HepG2 (cell line): ENCODE data around the gene KATNB1. TPM values are rescaled to one million over a fixed set of nuclear protein-coding genes. Genes with fewer than 3 reads are reported as not detected.
A peak's percentile ranks its signal among the peaks of the same experiment; 100 is the strongest.

ENCODE experiments used
- BRCA1 ChIP-seq: sonication (generic); formaldehyde crosslinking; IDR thresholded peaks from 2 replicates; pipeline ENCODE4 v1.4.0; 2020; ENCODE audit warnings: missing genetic modification reagents
- DBP ChIP-seq: sonication (generic); formaldehyde crosslinking; IDR thresholded peaks from 2 replicates; pipeline ENCODE4 v1.4.0; 2020; ENCODE audit warnings: missing genetic modification reagents; ENCODE audit errors: not compliant biosample characterization
- HMGA1 ChIP-seq: sonication (generic); formaldehyde crosslinking; conservative IDR thresholded peaks from 2 replicates; pipeline ENCODE4 v1.4.0; 2020; ENCODE audit warnings: missing genetic modification reagents
- IKZF5 ChIP-seq: IDR thresholded peaks from 2 replicates; pipeline ENCODE4 v1.6.1; 2018; ENCODE audit warnings: missing genetic modification reagents, mild to moderate bottlenecking, missing compliant biosample characterization
- IRX3 ChIP-seq: sonication (generic); formaldehyde crosslinking; IDR thresholded peaks from 2 replicates; pipeline ENCODE4 v1.8.1; 2023; ENCODE audit warnings: mild to moderate bottlenecking, low read depth, missing genetic modification reagents, borderline replicate concordance
- MXD3 ChIP-seq: IDR thresholded peaks from 2 replicates; pipeline ENCODE4 v1.6.1; 2016; ENCODE audit warnings: mild to moderate bottlenecking, missing biosample characterization, missing genetic modification reagents
- POGK ChIP-seq: sonication (generic); formaldehyde crosslinking; conservative IDR thresholded peaks from 2 replicates; pipeline ENCODE4 v1.8.0; 2022; ENCODE audit warnings: mild to moderate bottlenecking, moderate library complexity, missing genetic modification reagents
- PPARG ChIP-seq: conservative IDR thresholded peaks from 2 replicates; pipeline ENCODE4 v1.6.1; 2016; ENCODE audit warnings: missing biosample characterization, missing genetic modification reagents
- RARA ChIP-seq: IDR thresholded peaks from 2 replicates; pipeline ENCODE4 v1.6.1; 2016; ENCODE audit warnings: missing genetic modification reagents, missing compliant biosample characterization
- RFXANK ChIP-seq: IDR thresholded peaks from 2 replicates; pipeline ENCODE4 v1.6.1; 2016
- SIX1 ChIP-seq: sonication (generic); formaldehyde crosslinking; IDR thresholded peaks from 2 replicates; pipeline ENCODE4 v1.4.0; 2020; ENCODE audit warnings: missing genetic modification reagents, borderline replicate concordance
- SSRP1 ChIP-seq: IDR thresholded peaks from 2 replicates; pipeline ENCODE4 v1.6.1; 2016; ENCODE audit warnings: control low read depth
- TIGD3 ChIP-seq: sonication (generic); formaldehyde crosslinking; IDR thresholded peaks from 2 replicates; pipeline ENCODE4 v1.5.1; 2020; ENCODE audit warnings: mild to moderate bottlenecking, missing genetic modification reagents, borderline replicate concordance
- TMF1 ChIP-seq: sonication (generic); formaldehyde crosslinking; IDR thresholded peaks from 2 replicates; pipeline ENCODE4 v1.8.1; 2022; ENCODE audit warnings: low read depth, missing genetic modification reagents
- ZBTB42 ChIP-seq: sonication (generic); formaldehyde crosslinking; IDR thresholded peaks from 2 replicates; pipeline ENCODE4 v1.5.0; 2020; ENCODE audit warnings: mild to moderate bottlenecking, missing genetic modification reagents
- ZFP82 ChIP-seq: sonication (generic); formaldehyde crosslinking; IDR thresholded peaks from 2 replicates; pipeline ENCODE4 v1.5.1; 2020; ENCODE audit warnings: mild to moderate bottlenecking, missing genetic modification reagents, borderline replicate concordance
- ZNF281 ChIP-seq: sonication (generic); formaldehyde crosslinking; IDR thresholded peaks from 2 replicates; pipeline ENCODE4 v1.4.0; 2020; ENCODE audit warnings: missing genetic modification reagents, borderline replicate concordance
- ZNF496 ChIP-seq: sonication (generic); formaldehyde crosslinking; IDR thresholded peaks from 2 replicates; pipeline ENCODE4 v1.8.1; 2023; ENCODE audit warnings: mild to moderate bottlenecking, moderate library complexity, missing genetic modification reagents; ENCODE audit not compliant: insufficient replicate concordance
- ZNF782 ChIP-seq: sonication (generic); formaldehyde crosslinking; IDR thresholded peaks from 2 replicates; pipeline ENCODE4 v1.4.0; 2020; ENCODE audit warnings: missing genetic modification reagents, mild to moderate bottlenecking, borderline replicate concordance
- ZNF839 ChIP-seq: sonication (generic); formaldehyde crosslinking; IDR thresholded peaks from 2 replicates; pipeline ENCODE4 v1.4.0; 2020; ENCODE audit warnings: missing genetic modification reagents, mild to moderate bottlenecking, borderline replicate concordance
- polyA plus RNA-seq, 8 experiments: library from polyadenylated mRNA; depleted of rRNA in 3 of 8; stranded (reverse) in 7 of 8; unstranded in 1 of 8; fragments of >200 nt; fragmentation: Illumina TruSeq in 4 of 8; extraction: Trizol in 4 of 8; gene quantifications; 2 replicates each; pipeline versions ENCODE4 v1.2.1 to v1.2.3, GENCODE V29; 2011 to 2016; ENCODE audit warnings: low read depth in 4 of 8, missing spikeins in 1 of 8, mixed read lengths in 1 of 8; ENCODE audit not compliant: insufficient read depth in 1 of 8
- total RNA-seq, 5 experiments: library from RNA; depleted of rRNA; stranded (reverse); fragments of >200 nt; fragmentation: Illumina TruSeq; extraction: Trizol; gene quantifications; 2 replicates each; pipeline ENCODE4 v1.2.3, GENCODE V29; 2016; ENCODE audit warnings: low read depth in 1 of 5

Gene KATNB1
- total and polyA plus RNA-seq, 2 of the 13 experiments (the other 11 are each of a cell fraction or from before 2014, with no cell fraction given): 31.5 to 43.5 TPM

GRCh38 chr16:57781741-57782606, 46.4 kb downstream of the KATNB1 start (continued):
- peak; percentile 79; the same call in 1 of the 2 replicates for TF ChIP-seq ZNF782 (CRISPR knock-in tag)
- TF ChIP-seq IRX3: 0 out of 2 replicates have a peak, but pooled peaks have one; percentile 70
- TF ChIP-seq ZBTB42: 0 out of 2 replicates have a peak, but pooled peaks have one; percentile 71
- TF ChIP-seq SSRP1 (CRISPR knock-in tag): no peak
- no peak for TF ChIP-seq HMGA1
- peak; percentile 68 for TF ChIP-seq PPARG (CRISPR knock-in tag)
- TF ChIP-seq ZNF839 (CRISPR knock-in tag): no peak
- peak; percentile 21; the same call in 1 of the 2 replicates for TF ChIP-seq POGK (CRISPR knock-in tag)
- 0 out of 2 replicates have a peak, but pooled peaks have one; percentile 26 for TF ChIP-seq RFXANK (CRISPR knock-in tag)
- no peak for TF ChIP-seq TIGD3
- TF ChIP-seq IKZF5: peak; percentile 87
- TF ChIP-seq DBP (CRISPR knock-in tag): no peak
- no peak for TF ChIP-seq ZNF496 (CRISPR knock-in tag)
- peak; percentile 86 for TF ChIP-seq RARA (CRISPR knock-in tag)
- TF ChIP-seq ZNF281 (CRISPR knock-in tag): no peak; the same call in 1 of the 2 replicates
- TF ChIP-seq MXD3 (CRISPR knock-in tag): peak; percentile 40; the same call in 1 of the 2 replicates
- no peak; the same call in 1 of the 2 replicates for TF ChIP-seq SIX1 (CRISPR knock-in tag)
- no peak for TF ChIP-seq BRCA1 (CRISPR knock-in tag)
- TF ChIP-seq TMF1 (CRISPR knock-in tag): no peak
- TF ChIP-seq ZFP82 (CRISPR knock-in tag): no peak
